Glutamatergic neuron (in vitro differentiated cells): Measurements from ENCODE around the gene FAM234B. TPM values are rescaled to one million over a fixed set of nuclear protein-coding genes. Genes with fewer than 3 reads are reported as not detected.
A peak's percentile ranks its signal among the peaks of the same experiment; 100 is the strongest.
"Not testable (repeated sequence)": the region's sequence is repeated elsewhere in the genome, so short reads cannot be mapped to it uniquely, and the experiment has no call there.

ENCODE experiments used
- DNase-seq: peaks from one replicate; pipeline ENCODE4 v3.0.0; 2022
- H3K27ac Mint-ChIP-seq: one replicate; pipeline ENCODE4 v1.8.0; 2020; ENCODE audit warnings: mild to moderate bottlenecking, mixed read lengths, inconsistent platforms; ENCODE audit not compliant: unreplicated experiment
- H3K27me3 Mint-ChIP-seq: one replicate; pipeline ENCODE4 v1.8.0; 2020; ENCODE audit warnings: mild to moderate bottlenecking, moderate library complexity, mixed read lengths, inconsistent platforms; ENCODE audit not compliant: unreplicated experiment
- H3K36me3 Mint-ChIP-seq: one replicate; pipeline ENCODE4 v1.8.0; 2020; ENCODE audit warnings: mild to moderate bottlenecking, mixed read lengths, inconsistent platforms; ENCODE audit not compliant: unreplicated experiment
- H3K4me1 Mint-ChIP-seq: one replicate; pipeline ENCODE4 v1.8.0; 2020; ENCODE audit warnings: mild to moderate bottlenecking, low read depth, mixed read lengths, inconsistent platforms; ENCODE audit not compliant: unreplicated experiment
- H3K4me3 Mint-ChIP-seq: one replicate; pipeline ENCODE4 v1.8.0; 2020; ENCODE audit warnings: mild to moderate bottlenecking, mixed read lengths, inconsistent platforms; ENCODE audit not compliant: unreplicated experiment
- H3K9me3 Mint-ChIP-seq: one replicate; pipeline ENCODE4 v1.8.0; 2020; ENCODE audit warnings: mild to moderate bottlenecking, moderate library complexity, mixed read lengths, inconsistent platforms; ENCODE audit not compliant: unreplicated experiment
- CTCF ChIP-seq: fragments of 200-600 bp; sonication (generic); IDR thresholded peaks from one replicate; pipeline ENCODE4 v1.5.0; 2021; ENCODE audit not compliant: partially characterized antibody, unreplicated experiment
- total RNA-seq: library from RNA; stranded (reverse); fragmentation: NEBNext Ultra II Directional; extraction: Animal tissue kit (Norgen Biotek cat#: 25700); gene quantifications from one replicate; pipeline ENCODE4 v1.2.1, GENCODE V29; 2021; ENCODE audit not compliant: unreplicated experiment

Gene FAM234B
- total RNA-seq, 1 donor from 2014 or later: 26.8 TPM

GRCh38 chr12:13044906-13045299 is 722 bp downstream of the FAM234B start:
- Mint-ChIP-seq H3K9me3 (peaks cover 2% of the 10 kb centered on the region), H3K36me3 (no peaks in the 10 kb centered on the region), H3K4me3 (peak overlapping the region; percentile 92), H3K4me1 (no peaks in the 10 kb centered on the region), H3K27ac (peak overlapping the region; percentile 39), H3K27me3 (no peaks in the 10 kb centered on the region)
- TF ChIP-seq CTCF: no peak
- no peak for DNase-seq

GRCh38 chr12:13045816-13046215 is 1.6 kb downstream of the FAM234B start:
- Mint-ChIP-seq H3K27ac (no peak overlapping the region), H3K27me3 (no peaks in the 10 kb centered on the region), H3K9me3 (peaks cover under 1% of the 10 kb centered on the region), H3K4me3 (no peak overlapping the region), H3K4me1 (no peaks in the 10 kb centered on the region), H3K36me3 (no peaks in the 10 kb centered on the region)
- no peak for DNase-seq
- TF ChIP-seq CTCF: no peak

GRCh38 chr12:13046964-13047363 is 2.8 kb downstream of the FAM234B start:
- H3K36me3 Mint-ChIP-seq: no peaks in the 10 kb centered on the region
- H3K27me3 Mint-ChIP-seq: no peaks in the 10 kb centered on the region
- DNase-seq: no peak
- TF ChIP-seq CTCF: no peak
- H3K27ac Mint-ChIP-seq: no peak overlapping the region
- no peaks in the 10 kb centered on the region for H3K9me3 Mint-ChIP-seq
- H3K4me3 Mint-ChIP-seq: no peak overlapping the region
- no peaks in the 10 kb centered on the region for H3K4me1 Mint-ChIP-seq

GRCh38 chr12:13049816-13050215 is 5.6 kb downstream of the FAM234B start:
- no peak for TF ChIP-seq CTCF
- no peaks in the 10 kb centered on the region for H3K4me1 Mint-ChIP-seq
- H3K27ac Mint-ChIP-seq: no peak overlapping the region
- no peak for DNase-seq
- no peaks in the 10 kb centered on the region for H3K27me3 Mint-ChIP-seq
- H3K4me3 Mint-ChIP-seq: no peak overlapping the region
- H3K36me3 Mint-ChIP-seq: peaks cover 9% of the 10 kb centered on the region
- H3K9me3 Mint-ChIP-seq: peaks cover 4% of the 10 kb centered on the region

- no peak for TF ChIP-seq CTCF
- Mint-ChIP-seq H3K27ac (no peak overlapping the region), H3K36me3 (peaks cover 9% of the 10 kb centered on the region), H3K4me1 (peaks cover 5% of the 10 kb centered on the region), H3K27me3 (no peaks in the 10 kb centered on the region), H3K4me3 (no peak overlapping the region), H3K9me3 (peaks cover 7% of the 10 kb centered on the region)
- no peak for DNase-seq
These were observed 8.2 kb downstream of the FAM234B start for GRCh38 chr12:13052421-13052820.

GRCh38 chr12:13053617-13054016 is 9.4 kb downstream of the FAM234B start:
- not testable (repeated sequence) for H3K27me3 Mint-ChIP-seq, H3K4me1 Mint-ChIP-seq, H3K27ac Mint-ChIP-seq, DNase-seq, H3K4me3 Mint-ChIP-seq, H3K36me3 Mint-ChIP-seq, H3K9me3 Mint-ChIP-seq
